MV-4-11 (cell line): Measurements from ENCODE around the gene LYVE1.
A peak's percentile ranks its signal among the peaks of the same experiment; 100 is the strongest.

ENCODE experiments used
- DNase-seq: peaks from one replicate; lab custom pipeline; 2025; lab: John Stamatoyannopoulos, UW

Gene LYVE1

DNA sequence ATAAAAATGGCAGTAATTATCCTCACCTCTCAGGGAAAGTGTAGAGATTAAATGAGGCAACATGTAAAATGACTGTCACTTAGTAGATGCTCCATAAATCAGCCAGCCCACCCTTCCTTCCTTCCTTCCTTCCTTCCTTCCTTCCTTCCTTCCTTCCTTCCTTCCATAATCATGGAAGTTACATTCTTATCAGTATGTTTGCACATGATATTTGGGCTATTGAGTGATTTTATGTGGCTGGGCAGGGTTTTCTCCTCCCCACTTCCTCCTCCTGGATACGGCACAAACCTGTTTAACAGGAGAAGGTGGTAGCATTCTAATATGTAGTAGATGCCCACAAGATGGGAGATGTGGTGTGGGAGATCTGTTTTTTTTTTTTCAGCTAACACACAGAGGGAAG is 11.9 kb downstream of the LYVE1 start:
- DNase-seq: no peak

DNA sequence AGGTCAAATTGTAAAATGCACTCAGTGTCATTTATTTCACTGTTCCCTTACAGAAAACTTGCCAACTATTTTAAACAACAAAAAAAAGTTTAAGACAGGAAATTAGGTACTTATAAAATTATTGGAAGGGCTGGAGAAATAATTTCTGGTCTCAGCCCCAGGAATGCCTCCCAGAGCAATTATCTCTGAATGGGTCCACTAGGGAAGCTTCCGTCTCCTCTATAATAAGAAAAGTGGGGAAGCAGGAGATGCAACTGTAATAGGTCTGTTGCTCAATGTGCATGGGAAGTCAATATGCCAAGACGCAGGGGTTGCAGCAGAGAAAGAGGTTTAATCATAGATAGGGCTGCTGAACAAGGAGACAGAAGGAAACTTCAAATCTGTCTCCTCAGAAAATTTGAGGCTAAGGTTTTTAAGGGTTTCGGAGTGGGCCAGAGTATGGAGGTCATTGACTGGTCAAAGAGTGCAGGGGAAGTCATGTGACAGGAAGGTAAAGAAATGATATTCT is 16.6 kb downstream of the LYVE1 start:
- DNase-seq: no peak

DNA sequence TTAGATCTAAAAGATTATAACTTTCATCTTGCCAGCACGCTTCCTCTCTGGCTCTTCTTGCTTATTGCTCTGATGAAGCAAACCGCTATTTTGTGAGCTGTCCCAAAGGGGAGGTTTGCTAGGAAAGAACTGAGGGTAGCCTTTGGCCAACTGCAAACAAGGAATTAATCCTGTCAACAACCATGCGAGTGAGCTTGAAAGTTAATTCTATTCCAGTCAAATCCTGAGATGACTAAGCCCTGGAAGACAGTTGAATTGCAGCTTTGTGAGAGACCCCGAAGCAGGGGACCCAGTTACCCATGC is 17.2 kb downstream of the LYVE1 start:
- no peak for DNase-seq

DNA sequence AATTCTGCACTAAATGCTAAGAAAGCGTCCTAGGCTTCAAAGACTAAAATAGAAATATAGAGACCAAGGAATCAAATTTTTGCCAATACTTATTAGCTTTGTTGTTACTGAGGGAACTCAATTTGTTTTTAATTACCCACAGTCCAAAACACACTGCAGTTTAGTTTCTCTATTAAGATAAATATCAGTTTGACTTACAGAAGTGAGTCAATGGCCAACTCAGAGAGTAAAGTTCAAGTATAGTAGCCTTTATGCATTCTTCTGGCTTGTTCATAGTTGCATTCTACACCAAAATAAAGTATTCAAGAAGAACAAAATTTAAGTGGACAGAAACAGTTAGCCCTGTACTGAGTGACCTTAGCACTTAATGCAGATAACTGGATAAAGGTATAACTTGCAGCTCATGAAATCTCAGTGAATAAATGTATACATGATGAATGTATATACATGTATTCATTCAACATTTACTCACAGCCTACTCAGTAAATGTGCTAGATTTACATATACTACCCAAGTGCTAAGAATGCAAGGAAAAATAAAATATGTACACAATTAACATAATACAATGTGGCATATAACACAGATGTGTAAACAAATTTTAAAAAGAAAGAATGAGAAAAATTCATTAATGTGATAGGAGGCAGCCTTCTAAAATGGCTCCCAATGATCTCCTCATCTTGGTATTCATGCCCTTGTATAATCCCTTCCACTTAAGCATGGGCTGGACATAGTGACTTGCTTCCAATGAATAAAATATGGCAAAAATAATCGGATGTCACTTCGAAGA is 17.8 kb downstream of the LYVE1 start:
- no peak for DNase-seq

DNA sequence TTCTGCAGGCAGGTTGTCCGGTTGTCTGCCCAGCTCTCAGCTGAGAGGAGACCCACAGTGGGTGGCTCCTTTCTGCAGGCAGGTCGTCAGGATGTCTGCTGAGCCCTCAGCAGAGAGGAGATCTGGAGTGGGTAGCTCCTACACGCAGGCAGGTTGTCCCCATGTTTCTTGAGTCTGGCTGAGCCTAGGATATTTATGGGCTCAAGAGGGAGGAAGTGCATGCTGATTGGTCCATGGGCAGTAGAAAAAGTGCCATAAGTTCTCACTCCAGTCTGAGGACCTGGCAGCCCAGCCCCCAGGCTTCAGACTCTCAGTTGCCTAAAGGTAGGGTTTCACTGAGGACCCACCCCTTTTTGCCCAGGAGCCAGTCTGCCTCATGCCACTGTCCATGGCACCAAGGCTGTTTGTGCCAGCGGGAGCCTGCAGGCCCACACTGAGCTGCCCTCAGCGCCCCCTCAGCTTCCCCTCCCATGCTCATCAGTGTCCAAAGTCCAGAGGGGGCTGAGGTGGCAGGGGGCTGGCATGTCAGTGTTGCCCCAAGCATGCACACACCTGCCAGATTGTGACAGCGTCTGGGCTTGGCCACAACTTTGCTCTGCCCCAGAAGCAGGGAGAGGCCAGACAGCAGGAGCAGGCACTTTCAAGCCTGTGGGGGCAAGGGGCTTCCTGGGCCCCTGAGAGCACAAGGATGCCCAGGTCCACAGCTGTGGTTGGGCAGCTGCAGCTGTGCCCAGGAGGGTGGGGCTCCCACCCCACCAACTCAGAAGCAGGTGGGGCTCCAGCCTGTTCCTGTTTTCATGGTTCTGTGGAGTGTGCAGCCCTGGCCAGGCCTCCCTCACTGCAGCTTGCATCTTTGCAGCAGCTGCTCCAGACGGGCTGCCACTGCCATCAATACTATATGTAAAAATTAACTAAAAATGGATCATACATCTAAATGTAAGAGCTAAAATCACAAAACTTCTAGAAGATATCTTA is 23.7 kb downstream of the LYVE1 start:
- DNase-seq: peak; percentile 52

DNA sequence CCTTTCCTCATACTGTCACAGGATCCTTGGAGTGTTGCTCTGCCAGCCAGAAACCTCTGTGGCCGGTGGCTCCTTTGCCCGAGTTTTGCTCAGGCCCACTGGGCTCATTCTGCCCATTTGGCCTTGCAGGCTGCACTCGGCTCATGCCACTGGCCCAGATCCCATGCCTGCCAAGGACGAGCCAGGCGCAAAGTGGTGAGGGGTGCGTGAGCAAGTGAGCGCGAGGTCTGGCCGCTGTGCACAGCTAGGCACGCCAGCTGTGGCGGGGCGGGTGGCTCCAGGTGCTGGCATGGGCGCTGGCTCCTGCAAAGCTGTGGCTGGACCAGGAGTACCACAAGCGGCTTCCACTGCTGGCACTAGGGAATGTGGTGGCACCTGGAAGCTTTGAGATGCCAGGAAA is 24.7 kb downstream of the LYVE1 start:
- no peak for DNase-seq

DNA sequence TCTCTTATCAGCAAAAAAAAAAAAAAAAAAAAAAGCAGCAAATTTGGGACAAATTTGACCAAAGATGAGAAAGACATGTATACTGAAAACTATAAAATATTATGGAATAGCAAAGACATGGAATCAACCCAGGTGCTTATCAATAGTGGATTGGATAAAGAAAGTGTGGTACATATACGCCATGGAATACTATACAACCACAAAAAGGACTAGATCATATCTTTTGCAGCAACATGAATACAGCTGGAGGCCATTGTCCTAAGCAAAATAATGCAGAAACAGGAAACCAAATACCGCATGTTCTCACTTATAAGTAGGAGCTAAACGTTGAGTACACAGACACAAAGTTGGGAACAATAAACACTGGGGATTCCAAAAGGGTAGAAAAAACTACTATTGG is 25.7 kb downstream of the LYVE1 start:
- no peak for DNase-seq

DNA sequence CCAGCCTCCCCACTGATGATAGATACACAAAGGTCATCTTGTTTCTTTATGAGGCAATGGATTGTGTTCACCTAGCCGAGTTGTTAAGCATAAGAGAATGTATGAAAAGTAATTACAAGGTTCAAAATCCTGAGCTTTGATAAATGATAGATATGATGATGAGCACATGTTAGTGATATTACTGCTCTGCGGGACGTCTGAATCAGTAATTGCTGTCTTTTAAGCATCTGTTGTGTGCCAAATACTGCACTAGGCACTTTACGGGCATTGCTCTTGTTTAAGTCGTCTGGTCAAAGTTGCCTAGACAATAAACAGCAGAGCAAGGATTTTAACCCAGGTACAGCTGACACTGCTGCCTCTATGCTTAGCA is 26.9 kb downstream of the LYVE1 start:
- no peak for DNase-seq

DNA sequence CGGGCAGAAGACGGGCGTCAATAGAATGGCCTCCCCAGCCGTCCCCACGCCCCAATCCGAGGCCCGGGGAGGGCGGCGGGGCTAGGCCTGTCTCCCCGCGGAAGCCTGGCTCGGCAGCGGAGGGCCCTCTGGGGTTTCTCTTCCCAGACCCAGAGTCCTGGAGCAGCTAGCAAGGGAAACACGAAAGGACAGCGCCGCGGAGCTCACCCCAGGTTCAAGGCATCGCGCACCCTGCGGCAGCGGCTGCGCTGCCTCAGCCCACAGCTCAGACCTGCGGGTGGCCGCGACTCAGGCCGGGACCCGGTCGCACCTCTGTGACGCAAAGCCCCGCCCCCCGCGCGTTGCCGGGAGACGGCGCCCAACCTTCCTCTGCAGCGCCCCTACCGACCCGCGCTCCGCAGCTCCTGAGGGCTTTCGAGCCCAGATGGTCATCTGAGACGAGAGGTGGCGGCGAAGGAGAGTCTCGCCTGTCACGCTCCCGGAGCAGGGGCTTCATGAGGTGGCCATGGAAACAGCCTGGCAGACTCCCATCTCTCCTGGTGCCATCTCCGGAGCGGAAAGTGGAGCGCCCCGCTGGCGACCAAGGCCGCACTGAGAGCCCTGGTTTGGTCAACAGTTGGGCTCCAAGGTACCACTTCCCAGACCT is 27.4 kb downstream of the LYVE1 start, which contains the start of gene RNF141:
RNF141 (minus strand) TSS at position 273 of the 646 bp plus-strand sequence. CDS start 7,029 bp downstream, outside the sequence.
- peak; percentile 86 for DNase-seq

DNA sequence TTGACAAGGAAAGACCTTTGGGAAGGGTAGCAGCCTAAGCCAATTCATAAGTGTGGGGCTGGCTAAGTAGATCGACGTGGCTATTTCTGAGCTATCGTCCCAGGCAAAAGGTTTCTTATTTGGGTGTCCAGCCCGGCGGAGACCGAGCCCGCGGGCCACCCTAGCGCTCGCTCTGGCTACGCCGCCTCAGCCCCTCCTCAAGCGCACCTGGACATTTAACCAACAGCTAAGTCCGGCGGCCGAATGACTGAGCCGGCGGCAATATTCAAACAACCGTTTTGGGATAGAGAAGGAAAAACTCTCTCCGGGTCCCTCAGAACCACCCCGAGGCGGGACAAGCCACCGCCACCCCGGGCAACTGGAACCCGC is 27.9 kb downstream of the LYVE1 start:
- DNase-seq: no peak

DNA sequence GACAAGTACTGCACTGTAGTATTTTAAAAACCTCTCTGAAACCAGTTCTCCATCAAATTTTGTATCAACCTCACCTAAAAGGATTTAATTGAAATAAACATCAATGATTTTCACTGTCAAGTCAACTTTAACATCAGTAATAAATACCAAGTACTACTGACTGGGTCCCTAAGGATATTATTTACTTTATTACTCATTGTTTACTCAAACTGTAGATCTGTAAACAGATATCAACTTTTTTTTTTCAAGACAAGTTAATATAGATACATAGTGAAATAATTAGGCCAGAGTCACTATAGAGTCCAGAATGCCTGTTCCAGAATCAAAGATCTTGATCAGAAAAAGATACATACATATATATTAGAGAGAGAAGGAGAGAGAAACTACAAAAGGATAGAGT is 29.1 kb downstream of the LYVE1 start:
- no peak for DNase-seq

DNA sequence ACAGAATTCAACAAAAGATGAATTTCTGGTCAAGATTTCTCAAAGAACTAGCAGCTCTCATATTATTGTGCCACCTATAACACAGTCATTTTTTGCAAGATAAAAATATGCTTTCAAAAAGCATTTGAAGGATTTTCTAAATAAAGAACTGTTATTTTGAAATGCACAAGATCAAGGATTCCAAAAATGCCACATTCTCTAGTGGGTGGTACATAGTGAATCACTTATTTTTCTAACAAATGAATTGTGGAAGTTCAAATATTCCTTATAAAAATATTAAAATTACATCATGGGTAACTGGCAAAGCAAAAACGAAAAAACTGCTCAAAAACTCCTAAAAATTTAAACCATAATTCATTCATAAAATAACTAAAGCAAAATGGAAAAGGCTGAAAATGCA is 29.5 kb downstream of the LYVE1 start:
- DNase-seq: no peak

DNA sequence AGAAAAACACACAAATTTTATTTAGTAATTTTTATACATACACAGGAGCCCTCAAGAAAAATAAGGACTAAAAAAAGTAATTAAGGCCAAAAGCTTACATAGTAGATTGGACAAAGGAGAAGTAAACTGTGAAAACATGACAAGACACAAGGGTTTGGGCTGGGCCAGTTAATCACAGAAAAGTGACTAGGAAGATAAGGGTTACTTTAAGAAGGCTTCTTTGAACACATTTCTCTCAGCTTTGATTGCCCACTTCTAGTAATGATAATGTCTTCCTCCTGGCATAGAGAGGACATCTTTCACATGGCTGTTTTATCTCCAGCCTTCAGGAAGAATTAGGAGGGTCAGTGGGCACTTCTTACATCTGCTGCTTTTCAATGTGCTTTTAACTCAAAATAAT is 30.9 kb downstream of the LYVE1 start:
- no peak for DNase-seq

DNA sequence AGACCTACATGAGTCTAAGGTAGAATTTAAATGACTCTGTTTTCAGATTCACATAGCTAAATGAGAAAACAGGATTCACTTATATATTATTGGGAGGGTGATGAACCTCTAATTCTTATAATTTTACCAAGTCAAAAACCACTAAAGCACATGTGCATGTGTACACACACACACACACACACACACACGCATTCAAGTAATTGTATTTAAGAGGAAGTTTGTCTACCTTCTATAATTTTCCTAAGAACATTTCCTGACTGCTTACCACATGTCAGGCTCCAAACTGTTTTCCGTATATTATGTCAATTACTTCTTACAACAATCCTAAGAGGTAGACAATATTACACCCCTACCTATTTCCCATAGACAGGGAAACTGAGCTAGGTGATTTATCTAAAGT is 34.1 kb downstream of the LYVE1 start:
- DNase-seq: no peak

DNA sequence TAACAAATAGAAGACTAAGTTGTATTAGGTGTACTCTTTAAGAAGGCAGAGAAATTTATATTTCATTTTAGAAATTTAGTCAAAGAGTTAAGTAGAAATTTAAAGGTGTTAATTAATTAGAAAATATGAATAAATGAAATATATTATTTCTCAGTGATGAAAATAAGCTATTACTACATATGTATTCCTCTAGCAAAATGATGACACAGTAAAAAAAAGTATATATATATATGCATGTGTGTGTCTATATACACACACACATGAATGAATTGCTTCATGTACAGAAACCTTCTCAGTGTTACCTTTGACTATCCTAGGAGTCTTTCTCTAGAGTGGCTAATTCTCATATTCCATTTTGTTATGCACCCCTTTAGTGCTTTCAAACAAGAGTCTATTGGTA is 35.1 kb downstream of the LYVE1 start:
- no peak for DNase-seq

DNA sequence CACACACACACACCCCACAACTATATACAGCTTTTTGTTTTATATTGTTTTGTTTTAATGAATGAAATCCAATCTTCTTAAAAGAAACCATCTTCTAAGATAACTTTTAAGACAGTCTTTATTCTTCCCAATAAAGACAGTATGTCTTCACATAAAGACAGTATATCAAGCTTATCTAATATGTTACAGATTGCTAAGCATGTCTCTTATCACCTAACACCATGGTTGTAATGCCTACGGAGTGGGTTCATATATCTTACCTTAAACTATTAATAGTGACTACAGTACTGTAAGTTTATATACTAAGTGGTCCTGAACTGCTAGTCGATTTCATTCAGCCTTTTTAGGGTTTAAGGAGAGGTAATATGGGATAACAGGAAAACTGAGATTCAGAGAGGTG is 35.9 kb downstream of the LYVE1 start:
- DNase-seq: no peak

DNA sequence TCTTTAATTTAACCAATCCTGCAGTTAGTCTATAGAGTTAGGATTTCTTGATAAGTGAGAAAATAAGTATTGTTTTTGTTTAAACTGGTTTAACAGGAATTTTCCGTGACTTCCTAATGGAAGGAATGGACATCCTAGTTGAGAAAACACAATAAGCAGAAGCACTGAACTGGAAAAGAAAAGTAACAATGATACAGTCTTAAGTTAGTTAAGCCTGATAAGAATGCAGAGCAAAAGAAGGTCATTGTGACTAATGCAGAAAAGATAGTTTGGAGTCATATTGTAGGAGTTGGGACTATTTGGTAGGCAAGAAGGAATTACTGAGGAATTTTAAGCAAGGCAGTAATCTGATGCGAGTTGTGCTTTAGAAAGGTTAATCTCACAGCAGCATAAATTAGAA is 39.2 kb downstream of the LYVE1 start:
- no peak for DNase-seq

DNA sequence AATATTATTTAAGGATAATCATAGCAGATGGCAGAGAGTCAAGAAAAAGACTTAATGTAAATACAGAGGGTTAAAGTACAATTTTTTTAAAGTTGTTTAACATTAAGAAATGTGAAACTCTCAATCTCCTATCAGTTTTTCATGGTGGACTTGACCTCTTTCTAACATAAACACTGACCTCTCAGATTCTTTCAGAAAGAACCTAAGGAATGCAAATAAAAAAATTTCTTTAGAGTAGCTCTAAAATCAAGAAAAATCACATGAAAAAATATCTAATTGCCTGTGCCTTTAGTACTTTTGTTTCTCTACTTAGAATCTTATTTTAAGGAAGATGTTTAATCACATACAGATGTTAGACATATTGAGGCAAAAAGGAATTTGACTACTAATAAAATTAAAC is 40.3 kb downstream of the LYVE1 start:
- DNase-seq: no peak

DNA sequence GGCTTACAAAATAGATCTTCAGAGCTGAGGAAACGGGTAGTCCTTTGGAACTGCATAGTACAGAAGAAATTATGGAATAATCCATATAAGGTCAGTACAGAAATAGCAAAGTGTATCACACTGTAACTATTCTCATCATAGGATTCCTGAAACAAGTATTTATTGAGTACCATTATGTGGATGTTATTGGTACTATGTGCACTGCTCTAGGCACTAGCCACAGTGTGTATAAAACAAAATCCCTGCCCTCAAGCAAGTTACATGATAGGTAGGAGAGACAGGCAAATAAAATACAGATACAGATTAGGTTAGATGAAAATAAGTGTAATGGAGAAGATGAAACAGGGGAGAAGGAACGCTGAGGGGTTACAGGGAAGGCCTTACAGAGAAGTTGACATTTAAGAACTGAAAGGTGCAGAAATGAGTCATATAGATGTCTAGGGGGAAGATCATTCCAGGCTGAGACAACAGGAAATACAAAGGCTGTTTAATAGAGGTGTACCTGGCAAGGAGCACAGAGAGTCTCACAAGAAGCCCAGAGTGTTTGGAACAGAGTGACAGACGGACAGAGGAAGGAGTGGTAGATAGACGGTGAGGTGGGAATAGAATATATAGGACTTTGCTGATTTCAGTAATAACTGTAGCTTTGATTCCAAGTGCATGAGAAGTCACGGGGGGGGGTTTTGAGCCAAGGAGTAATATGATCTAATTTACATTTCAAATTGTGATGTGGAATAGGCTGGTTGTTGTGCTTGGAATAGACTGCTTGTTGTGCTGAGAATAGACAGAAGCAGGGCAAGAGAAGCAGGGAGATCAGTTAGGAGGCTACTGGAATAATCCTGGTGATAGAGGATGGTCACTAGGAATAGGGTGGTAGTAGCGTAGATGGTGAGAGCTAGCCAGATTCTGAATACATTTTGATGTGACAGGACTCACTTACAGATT is 41.2 kb downstream of the LYVE1 start:
- DNase-seq: no peak

DNA sequence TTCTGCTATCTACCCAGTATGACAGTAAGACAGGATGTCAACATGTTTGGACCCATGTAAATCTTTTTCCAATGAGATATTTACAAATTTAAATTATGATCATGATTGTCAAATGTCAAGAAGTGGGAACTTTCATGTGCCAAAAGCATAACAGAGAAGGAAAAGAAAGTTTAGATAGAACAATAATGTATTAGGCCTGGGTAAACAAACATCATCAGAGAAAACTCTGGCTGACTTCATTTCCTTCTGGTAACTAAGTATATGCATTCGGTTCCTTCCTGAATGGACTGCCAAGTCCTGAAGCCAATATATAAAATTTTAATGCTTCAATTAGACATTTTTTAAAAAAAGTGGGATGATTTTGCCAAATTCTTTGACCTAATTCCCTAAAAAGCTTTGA is 44.0 kb downstream of the LYVE1 start:
- DNase-seq: no peak

DNA sequence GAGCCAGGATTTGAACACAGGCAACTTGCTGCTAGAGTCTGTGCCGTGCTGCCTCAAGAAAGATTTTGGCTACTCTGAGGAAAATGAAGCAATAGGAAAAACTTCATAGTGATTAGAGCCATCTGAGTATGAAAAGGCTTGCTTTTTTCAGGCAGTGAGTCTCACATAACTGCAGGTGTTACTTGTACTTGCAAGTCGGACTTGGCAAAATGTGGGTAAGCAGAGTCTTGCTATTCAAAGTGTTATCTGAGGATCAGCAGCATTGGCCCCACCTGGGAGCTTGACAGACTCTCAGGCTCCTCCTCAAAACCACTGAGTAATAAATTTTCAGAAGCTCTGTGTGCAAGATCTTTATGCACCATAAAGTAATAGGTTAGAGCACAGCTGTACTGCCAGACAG is 45.5 kb downstream of the LYVE1 start:
- no peak for DNase-seq

DNA sequence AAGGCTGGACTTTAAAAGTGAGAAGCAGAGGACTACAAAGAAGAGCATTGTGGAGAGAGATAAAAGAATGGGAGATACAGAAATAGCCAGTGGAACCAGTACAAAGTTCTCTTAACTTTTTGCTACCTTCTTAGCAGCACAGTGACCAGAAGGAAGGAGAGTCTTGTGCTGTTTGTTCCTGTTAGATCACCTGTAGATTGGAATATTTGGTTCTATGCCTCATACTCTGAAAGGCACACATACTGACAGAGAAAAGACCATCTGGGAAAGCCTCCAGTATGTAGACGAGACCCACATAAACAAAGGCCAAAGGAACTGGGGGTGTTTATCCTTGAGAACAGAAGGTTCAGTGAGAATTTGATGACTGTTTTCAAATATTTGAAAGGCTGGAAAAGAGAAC is 46.2 kb downstream of the LYVE1 start:
- DNase-seq: no peak
